ENCODE results near the gene UBB. TPM values are rescaled to one million over a fixed set of nuclear protein-coding genes. Genes with fewer than 3 reads are reported as not detected.

The UBB gene
- 1,000 to 10,000 TPM; 1,626 to 2,601 (median 2,069) TPM for polyA plus RNA-seq (ENCODE audit: insufficient read length in 4 of 4)

GRCh38 chr17:16380640-16381495, at the start of gene UBB:
TSS of gene UBB (plus strand) at chr17:16381091. CDS start at chr17:16381908, 817 bp downstream.
- DNase-seq (ENCODE audit: low read depth in 4 of 4, low spot score in 2 of 4), result peak; percentile 93 to 98 (median 94)

GRCh38 chr17:16338391-16338790, 42.5 kb upstream of the UBB start:
- no peak for DNase-seq (ENCODE audit: low read depth in 4 of 4, low spot score in 2 of 4)

- no peak for DNase-seq (ENCODE audit: low read depth in 4 of 4, low spot score in 2 of 4)
These were observed 41.5 kb upstream of the UBB start for GRCh38 chr17:16339402-16339801.

- DNase-seq (ENCODE audit: low read depth in 4 of 4, low spot score in 2 of 4), result no peak
These were observed 40.9 kb upstream of the UBB start for GRCh38 chr17:16339959-16340358.

DNA sequence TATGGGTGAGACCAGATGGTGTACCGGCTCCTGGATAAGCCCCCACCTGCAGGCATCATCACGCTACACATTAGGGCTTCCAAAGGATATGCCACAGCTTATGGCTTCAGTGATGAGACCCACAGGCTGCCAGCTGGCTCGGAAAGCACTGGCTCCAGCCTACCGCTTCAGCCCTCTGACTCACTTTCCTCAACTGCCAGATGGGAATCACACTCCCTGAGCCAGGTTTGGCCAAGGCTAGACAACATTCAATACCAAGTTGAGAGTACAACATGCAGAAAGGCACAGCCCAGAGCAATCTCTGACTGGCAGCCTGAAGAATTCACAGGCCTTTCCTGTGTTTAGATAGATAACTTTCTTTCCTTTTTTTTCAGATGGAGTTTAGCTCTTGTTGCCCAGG, 37.9 kb upstream of the UBB start:
- no peak for DNase-seq (ENCODE audit: low read depth in 4 of 4, low spot score in 2 of 4)

GRCh38 chr17:16343569-16343968, 37.3 kb upstream of the UBB start:
- DNase-seq (ENCODE audit: low read depth in 4 of 4, low spot score in 2 of 4), result no peak

GRCh38 chr17:16345565-16345964, 35.3 kb upstream of the UBB start:
- DNase-seq (ENCODE audit: low read depth in 4 of 4, low spot score in 2 of 4), result no peak

DNA sequence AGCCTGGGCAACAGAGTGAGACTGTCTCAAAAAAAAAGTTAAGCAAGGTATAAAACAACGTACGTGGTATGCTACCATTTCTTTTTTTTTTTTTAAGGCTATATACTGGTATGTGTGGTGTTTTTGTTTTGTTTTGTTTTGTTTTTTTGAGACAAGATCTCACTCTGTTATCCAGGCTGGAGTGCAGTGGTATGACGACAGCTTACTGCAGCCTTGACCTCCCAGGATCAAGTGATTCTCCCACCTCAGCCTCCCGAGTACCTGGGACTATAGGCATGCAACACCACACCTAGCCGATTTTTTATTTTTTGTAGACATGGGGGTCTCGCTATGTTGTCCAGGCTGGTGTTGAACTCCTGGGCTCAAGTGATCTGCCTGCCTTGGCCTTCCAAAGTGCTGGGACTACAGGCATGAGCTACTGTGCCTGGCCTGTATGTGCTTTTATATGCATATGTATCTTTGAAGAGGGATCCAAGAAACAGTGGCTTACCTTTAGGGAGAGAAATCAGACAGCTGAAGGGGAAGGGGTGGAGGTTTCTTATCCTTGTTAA, 34.1 kb upstream of the UBB start:
- DNase-seq (ENCODE audit: low read depth in 4 of 4, low spot score in 2 of 4), result no peak

DNA sequence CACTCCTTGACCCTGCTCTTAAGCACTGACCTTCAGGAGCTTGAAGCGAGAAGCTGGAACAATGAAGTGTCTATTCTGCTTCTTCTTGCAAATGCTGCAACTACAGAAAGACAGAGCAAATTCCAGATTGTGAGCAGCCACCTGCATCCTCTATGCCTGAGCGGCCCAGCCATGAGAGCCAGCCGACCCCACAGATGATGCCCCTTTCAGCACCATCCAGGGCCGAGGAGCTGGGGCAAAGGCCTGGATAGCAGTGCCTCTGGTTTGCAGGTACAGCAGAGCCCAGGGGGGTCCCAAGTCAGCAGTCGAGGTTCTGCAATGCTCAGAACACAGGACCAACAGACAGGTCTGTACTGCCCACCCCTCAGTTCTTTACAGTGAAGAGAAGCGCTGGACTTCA, 32.3 kb upstream of the UBB start:
- DNase-seq (ENCODE audit: low read depth in 4 of 4, low spot score in 2 of 4), result no peak

- no peak for DNase-seq (ENCODE audit: low read depth in 4 of 4, low spot score in 2 of 4)
These were observed 31.5 kb upstream of the UBB start for GRCh38 chr17:16349431-16349830.

GRCh38 chr17:16351831-16352230, 29.1 kb upstream of the UBB start:
- DNase-seq (ENCODE audit: low read depth in 4 of 4, low spot score in 2 of 4), result no peak

DNA sequence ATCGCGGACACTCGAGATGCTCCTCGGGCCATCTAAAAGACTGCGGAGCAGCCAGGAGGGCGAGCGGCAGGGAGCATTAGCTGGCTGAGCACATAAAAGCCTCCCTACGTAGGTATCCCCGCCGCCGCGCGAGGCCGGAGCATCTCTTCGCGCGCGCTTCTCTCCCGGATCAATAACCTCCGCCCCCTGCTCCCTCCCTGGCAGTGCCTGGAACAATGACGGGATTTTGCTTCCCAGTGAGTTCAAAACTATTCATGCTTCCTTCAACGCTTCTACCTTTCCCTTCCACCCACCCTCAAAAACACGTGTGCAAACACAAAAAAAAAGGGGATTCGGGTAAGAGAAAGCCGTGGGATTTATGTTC, 28.6 kb upstream of the UBB start:
- DNase-seq (ENCODE audit: low read depth in 4 of 4, low spot score in 2 of 4), result peak in 2 of 4 donors; percentile 24 to 38

- DNase-seq (ENCODE audit: low read depth in 4 of 4, low spot score in 2 of 4), result peak in 1 of 4 donors; percentile 34
These were observed 28.1 kb upstream of the UBB start for GRCh38 chr17:16352667-16353316.

GRCh38 chr17:16353317-16354174, 27.3 kb upstream of the UBB start, which contains the start of gene CENPV:
TSS of gene CENPV (minus strand) at chr17:16353469. CDS start at chr17:16353436, 33 bp downstream.
- peak in 1 of 4 donors; percentile 16 for DNase-seq (ENCODE audit: low read depth in 4 of 4, low spot score in 2 of 4)

DNA sequence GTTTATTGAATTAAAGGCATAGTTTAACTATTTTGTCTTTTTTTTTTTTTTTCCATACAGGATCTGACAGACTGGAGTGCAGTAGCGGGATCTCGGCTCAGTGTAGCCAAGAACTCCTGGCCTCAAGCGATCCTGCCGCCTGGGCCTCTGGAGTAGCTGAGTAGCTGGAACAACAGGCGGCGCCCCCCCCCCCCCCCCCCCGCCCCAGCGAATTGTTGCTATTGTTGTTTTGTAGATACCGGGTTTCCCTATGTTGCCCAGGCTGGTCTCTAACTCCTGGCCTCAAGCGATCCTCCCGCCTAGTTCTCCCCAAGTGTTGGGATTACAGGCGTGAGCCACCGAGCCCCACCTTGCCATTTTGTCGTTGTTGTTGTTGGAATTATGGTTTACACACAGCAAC, 26.3 kb upstream of the UBB start:
- DNase-seq (ENCODE audit: low read depth in 4 of 4, low spot score in 2 of 4), result no peak

GRCh38 chr17:16358394-16358793, 22.5 kb upstream of the UBB start:
- no peak for DNase-seq (ENCODE audit: low read depth in 4 of 4, low spot score in 2 of 4)

GRCh38 chr17:16361874-16362273, 19.0 kb upstream of the UBB start:
- DNase-seq (ENCODE audit: low read depth in 4 of 4, low spot score in 2 of 4), result no peak

GRCh38 chr17:16363749-16364536, 16.9 kb upstream of the UBB start:
- DNase-seq (ENCODE audit: low read depth in 4 of 4, low spot score in 2 of 4), result peak in 1 of 4 donors; percentile 57

GRCh38 chr17:16364625-16365024, 16.3 kb upstream of the UBB start:
- no peak for DNase-seq (ENCODE audit: low read depth in 4 of 4, low spot score in 2 of 4)

DNA sequence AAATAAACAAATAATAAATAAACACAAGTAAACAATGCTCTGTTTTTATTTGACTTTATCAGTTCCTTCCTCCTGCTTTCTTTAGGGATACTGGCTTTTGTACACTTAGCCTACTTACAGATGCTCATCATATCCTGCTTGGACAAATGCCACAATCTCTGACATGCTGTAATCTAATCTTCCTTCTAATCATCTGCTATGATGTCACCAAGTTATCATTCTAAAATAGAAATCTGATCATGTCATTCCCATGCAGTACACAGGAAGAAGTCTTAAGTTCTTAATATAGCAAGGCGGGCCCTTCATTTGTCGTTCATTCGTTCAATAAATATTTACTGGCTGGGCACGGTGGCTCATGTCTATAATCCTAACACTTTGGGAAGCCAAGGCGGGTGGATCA, 9.1 kb upstream of the UBB start:
- DNase-seq (ENCODE audit: low read depth in 4 of 4, low spot score in 2 of 4), result no peak

Data from left renal cortex interstitium (tissue), 4 donors.